Progenitor cell of endocrine pancreas (in vitro differentiated cells): ENCODE measurements around the gene ZBTB17. TPM values are rescaled to one million over a fixed set of nuclear protein-coding genes. Genes with fewer than 3 reads are reported as not detected.
A peak's percentile ranks its signal among the peaks of the same experiment; 100 is the strongest.
"Not testable (repeated sequence)": the region's sequence is repeated elsewhere in the genome, so short reads cannot be mapped to it uniquely, and the experiment has no call there.

Experiments used
- DNase-seq: peaks from one replicate; pipeline ENCODE4 v3.0.0; 2021; ENCODE audit warnings: low spot score; ENCODE audit not compliant: unreplicated experiment
- H3K27ac Mint-ChIP-seq: 2 replicates; pipeline ENCODE4 v1.8.0; 2021; ENCODE audit warnings: mild to moderate bottlenecking, moderate library complexity, mixed read lengths
- H3K27me3 Mint-ChIP-seq: 2 replicates; pipeline ENCODE4 v1.8.0; 2021; ENCODE audit warnings: mixed read lengths
- H3K36me3 Mint-ChIP-seq: 2 replicates; pipeline ENCODE4 v1.8.0; 2022; ENCODE audit warnings: mixed read lengths; ENCODE audit not compliant: insufficient read depth
- H3K4me1 Mint-ChIP-seq: 2 replicates; pipeline ENCODE4 v1.8.0; 2021; ENCODE audit warnings: low read depth, mixed read lengths
- H3K4me3 Mint-ChIP-seq: 2 replicates; pipeline ENCODE4 v1.8.0; 2021; ENCODE audit warnings: low read depth, mild to moderate bottlenecking, moderate library complexity, mixed read lengths
- H3K9me3 Mint-ChIP-seq: 2 replicates; pipeline ENCODE4 v1.8.0; 2021; ENCODE audit warnings: low read depth, mixed read lengths
- CTCF ChIP-seq: fragments of 200-600 bp; sonication (generic); IDR thresholded peaks from one replicate; pipeline ENCODE4 v1.5.0; 2021; ENCODE audit warnings: antibody characterized with exemption, mild to moderate bottlenecking; ENCODE audit not compliant: unreplicated experiment
- long read RNA-seq: library from polyadenylated mRNA; unstranded; transcript quantifications from one replicate; pipeline ENCODE4 v2.0.0, GENCODE V29; 2020
- total RNA-seq: library from RNA; stranded (reverse); gene quantifications from 2 replicates; pipeline ENCODE4 v1.2.1, GENCODE V29; 2021

The ZBTB17 gene
- total RNA-seq, result 52.6 and 57.7 TPM in 2 replicates
- long read RNA-seq, transcript ZBTB17-202 (16 exons, 2,745 nt), result major isoform, 68 of 112 reads
- long read RNA-seq, transcript ZBTB17-201 (16 exons, 2,770 nt), result minor isoform, 9 of 112 reads
- long read RNA-seq, partial matches to known transcripts, result 5 of 112 reads
- long read RNA-seq, other reads (novel, unspliced or antisense), result 30 of 112 reads

GRCh38 chr1:15975805-15976680 lies at the start of gene ZBTB17:
Gene ZBTB17, minus strand, starts transcription at chr1:15976101. Its CDS starts 27,606 bp downstream, at chr1:15948495.
- H3K9me3 Mint-ChIP-seq, result peaks cover 9% of the 10 kb centered on the region
- peak within 1 kb of the TSS; percentile 86 for H3K4me3 Mint-ChIP-seq
- DNase-seq, result peak; percentile 87
- H3K27me3 Mint-ChIP-seq, result peaks cover 2% of the 10 kb centered on the region
- peaks cover 12% of the 10 kb centered on the region for H3K36me3 Mint-ChIP-seq
- no peak for TF ChIP-seq CTCF
- peak within 1 kb of the TSS; percentile 93 for H3K27ac Mint-ChIP-seq
- peaks cover 6% of the 10 kb centered on the region for H3K4me1 Mint-ChIP-seq

- no peak for DNase-seq
- no peak overlapping the region for H3K27ac Mint-ChIP-seq
- no peak for TF ChIP-seq CTCF
Measured at GRCh38 chr1:16023050-16023653, 47.3 kb upstream of the ZBTB17 start.

GRCh38 chr1:16022393-16022792 lies 46.5 kb upstream of the ZBTB17 start:
- H3K36me3 Mint-ChIP-seq, result no peaks in the 10 kb centered on the region
- H3K4me3 Mint-ChIP-seq, result no peak overlapping the region
- no peak for DNase-seq
- H3K27ac Mint-ChIP-seq, result no peak overlapping the region
- peaks cover 40% of the 10 kb centered on the region for H3K27me3 Mint-ChIP-seq
- peaks cover 13% of the 10 kb centered on the region for H3K4me1 Mint-ChIP-seq
- TF ChIP-seq CTCF, result no peak
- H3K9me3 Mint-ChIP-seq, result no peaks in the 10 kb centered on the region

More at GRCh38 chr1:16023050-16023653, 47.3 kb upstream of the ZBTB17 start:
- Mint-ChIP-seq H3K4me1 (peaks cover 11% of the 10 kb centered on the region), H3K27me3 (peaks cover 42% of the 10 kb centered on the region), H3K4me3 (no peak overlapping the region), H3K9me3 (no peaks in the 10 kb centered on the region), H3K36me3 (no peaks in the 10 kb centered on the region)

- peaks cover 40% of the 10 kb centered on the region for H3K27me3 Mint-ChIP-seq
- no peaks in the 10 kb centered on the region for H3K36me3 Mint-ChIP-seq
- DNase-seq, result no peak
- peaks cover 13% of the 10 kb centered on the region for H3K4me1 Mint-ChIP-seq
- no peak within 1 kb of the TSS for H3K27ac Mint-ChIP-seq
- no peak for TF ChIP-seq CTCF
- H3K9me3 Mint-ChIP-seq, result no peaks in the 10 kb centered on the region
- H3K4me3 Mint-ChIP-seq, result no peak within 1 kb of the TSS
Measured at GRCh38 chr1:16021681-16022080, 45.8 kb upstream of the ZBTB17 start, which contains the start of gene CLCNKA. Gene CLCNKA, plus strand, starts transcription at chr1:16022036. Its CDS starts 584 bp downstream, at chr1:16022620.

GRCh38 chr1:16020878-16021277 lies 45.0 kb upstream of the ZBTB17 start:
- not testable (repeated sequence) for DNase-seq, H3K36me3 Mint-ChIP-seq, H3K9me3 Mint-ChIP-seq, H3K4me3 Mint-ChIP-seq, H3K27ac Mint-ChIP-seq
- Mint-ChIP-seq H3K4me1 (peaks cover 13% of the 10 kb centered on the region), H3K27me3 (peaks cover 40% of the 10 kb centered on the region)
